HG03565 (cell line): ENCODE measurements around the gene TMEM225.
"Not testable (repeated sequence)": the region's sequence is repeated elsewhere in the genome, so short reads cannot be mapped to it uniquely, and the experiment has no call there.

Experiments
- ATAC-seq: cut with Tn5 transposase; IDR thresholded peaks from one replicate; pipeline ENCODE4 v1.9.1; 2021; ENCODE audit warnings: mild to moderate bottlenecking, moderate library complexity; ENCODE audit not compliant: unreplicated experiment

TMEM225 gene

DNA sequence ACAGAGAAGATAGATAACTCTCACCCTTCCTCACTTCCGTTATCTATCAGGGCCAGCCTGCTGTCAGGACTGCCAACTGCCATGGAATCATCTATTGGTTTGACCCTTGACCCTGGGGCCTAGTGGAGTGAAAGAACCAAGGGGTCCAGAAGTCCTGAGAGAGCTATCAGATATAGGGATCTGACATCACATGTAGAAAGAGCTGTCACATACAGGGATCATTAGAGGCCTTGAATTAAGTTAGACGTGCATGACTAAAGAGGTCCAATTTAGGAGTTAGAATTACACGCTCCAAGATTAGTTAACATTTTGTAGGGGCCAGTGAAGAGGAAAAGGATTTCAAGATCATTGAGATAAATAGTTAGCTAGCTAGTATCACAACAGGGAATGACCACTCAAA is at the start of gene TMEM225:
Gene TMEM225, minus strand, starts transcription at position 101 of the 400 bp plus-strand sequence. CDS start 245 bp downstream, outside the sequence.
- ATAC-seq = no peak

DNA sequence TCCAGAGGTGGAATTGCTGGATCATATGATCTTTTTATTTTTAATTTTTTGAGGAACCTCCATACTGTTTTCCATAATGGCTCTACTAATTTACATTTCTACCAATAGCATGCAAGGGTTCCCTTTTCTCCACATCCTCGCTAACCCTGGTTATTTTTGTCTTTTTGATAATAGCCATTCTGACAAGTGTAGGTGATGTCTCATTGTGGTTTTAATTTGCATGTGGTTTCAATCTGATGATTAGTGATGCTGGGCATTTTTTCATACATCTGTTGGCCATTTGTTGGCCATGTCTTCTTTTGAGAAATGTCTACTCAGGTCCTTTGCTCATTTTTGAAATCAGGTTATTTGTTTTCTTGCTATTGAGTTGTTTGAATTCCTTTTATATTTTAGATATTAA is 38.6 kb upstream of the TMEM225 start:
- no peak for ATAC-seq

GRCh38 chr11:123920943-123921342 is 35.5 kb upstream of the TMEM225 start:
- no peak for ATAC-seq

DNA sequence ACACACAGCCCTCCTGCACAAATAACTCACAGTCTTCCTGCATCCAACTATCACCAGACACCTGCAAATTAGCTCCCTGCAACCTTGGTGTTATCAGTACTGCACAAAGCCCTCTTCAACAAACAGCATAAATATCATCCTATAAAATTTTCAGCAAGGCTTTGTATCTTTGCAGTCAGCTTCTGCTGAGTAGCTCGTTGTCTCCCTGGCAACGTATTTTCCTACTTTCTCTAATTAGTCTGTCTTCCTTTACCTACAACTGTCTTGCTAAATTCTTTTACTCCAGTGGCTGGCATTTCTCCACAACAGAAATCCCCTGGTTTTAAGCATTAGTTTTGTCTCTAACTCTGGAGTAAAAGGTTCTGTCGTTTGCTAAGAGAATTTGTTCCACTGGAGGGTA is 20.4 kb upstream of the TMEM225 start:
- ATAC-seq = no peak

GRCh38 chr11:123904932-123905331 is 19.5 kb upstream of the TMEM225 start:
- no peak for ATAC-seq

- ATAC-seq = peak; percentile 95
Measured at GRCh38 chr11:123903932-123904331, 18.5 kb upstream of the TMEM225 start.

DNA sequence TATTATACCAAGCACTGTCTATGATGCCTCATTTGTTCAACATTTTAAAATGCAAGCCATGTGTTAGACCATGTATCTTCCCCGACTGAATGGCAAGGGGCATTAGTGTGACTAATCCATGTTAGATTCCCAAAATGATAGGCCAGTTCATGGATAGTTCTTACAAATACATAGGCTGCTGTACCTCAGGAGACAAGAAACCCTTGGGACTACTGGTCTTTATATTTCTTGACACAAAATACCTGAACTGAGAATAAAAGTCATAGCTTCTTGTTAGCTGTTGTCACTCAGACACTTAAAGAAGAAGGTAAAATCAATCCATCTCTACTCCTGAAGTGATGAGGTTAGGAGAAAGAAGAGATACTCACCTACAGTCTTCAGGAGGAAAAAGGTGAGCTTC is 16.4 kb upstream of the TMEM225 start, which contains the start of gene OR8D4:
Gene OR8D4, plus strand, starts transcription at position 301 of the 400 bp plus-strand sequence. CDS start 4,265 bp downstream, outside the sequence.
- ATAC-seq = no peak

- no peak for ATAC-seq
Measured at GRCh38 chr11:123899792-123900191, 14.3 kb upstream of the TMEM225 start.

- ATAC-seq = no peak
Measured at GRCh38 chr11:123892031-123892430, 6.6 kb upstream of the TMEM225 start.

DNA sequence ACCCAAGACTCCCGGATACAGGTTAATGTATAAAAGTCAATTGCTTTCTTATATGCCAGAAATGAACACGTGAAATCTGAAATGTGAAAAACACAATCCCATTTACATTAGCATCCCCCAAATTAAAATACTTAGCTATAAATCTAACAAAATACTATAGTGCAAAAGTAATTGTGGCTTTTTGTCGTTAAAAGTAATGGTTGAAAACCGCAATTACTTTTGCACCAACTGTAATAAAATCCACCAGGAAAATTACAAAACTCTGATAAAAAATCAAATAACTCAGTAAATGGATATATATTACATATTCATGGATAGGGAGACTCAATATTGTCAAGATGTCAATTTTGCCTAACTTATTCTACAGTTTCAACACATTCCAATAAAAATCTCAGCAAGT is 4.6 kb downstream of the TMEM225 start:
- no peak for ATAC-seq

DNA sequence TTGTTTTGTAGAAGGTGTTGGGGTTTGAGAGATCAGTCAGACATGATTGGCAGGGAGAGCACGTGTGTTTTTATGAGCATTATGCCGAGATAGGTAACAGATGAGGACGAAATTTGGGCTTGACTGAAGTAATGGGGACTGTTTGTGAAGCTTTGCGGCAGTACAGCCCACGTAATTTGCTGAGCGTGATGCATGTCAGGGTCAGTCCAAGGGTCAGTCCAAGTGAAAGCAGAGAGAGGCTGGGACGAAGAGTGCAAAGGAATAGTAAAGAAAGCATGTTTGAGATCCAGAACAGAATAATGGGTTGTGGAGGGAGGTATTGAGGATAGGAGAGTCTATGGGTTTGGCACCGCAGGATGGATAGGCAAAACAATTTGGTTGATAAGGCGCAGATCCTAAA is 17.7 kb downstream of the TMEM225 start:
- not testable (repeated sequence) for ATAC-seq

GRCh38 chr11:123865293-123865692 is 20.2 kb downstream of the TMEM225 start:
- not testable (repeated sequence) for ATAC-seq

DNA sequence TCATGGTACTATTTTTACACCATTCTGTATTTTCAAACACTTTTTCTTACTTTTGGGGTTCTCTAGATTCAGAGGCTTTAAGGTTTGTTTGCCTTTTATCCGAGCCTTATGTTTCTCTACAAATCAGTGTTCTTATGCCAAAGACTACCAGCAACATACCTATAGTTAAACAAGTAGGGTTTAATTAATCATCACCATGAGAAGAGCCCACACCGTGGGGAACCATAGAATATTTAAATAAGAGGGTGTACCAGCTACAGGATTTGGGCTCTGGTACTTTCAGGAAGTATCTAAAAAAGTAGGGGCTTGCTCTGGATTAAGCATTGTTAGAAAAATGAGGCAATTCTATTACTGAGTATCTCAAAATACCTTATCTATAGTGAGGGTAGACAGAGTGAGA is 25.7 kb downstream of the TMEM225 start:
- ATAC-seq = no peak

GRCh38 chr11:123856444-123856843 is 29.0 kb downstream of the TMEM225 start:
- ATAC-seq = no peak

DNA sequence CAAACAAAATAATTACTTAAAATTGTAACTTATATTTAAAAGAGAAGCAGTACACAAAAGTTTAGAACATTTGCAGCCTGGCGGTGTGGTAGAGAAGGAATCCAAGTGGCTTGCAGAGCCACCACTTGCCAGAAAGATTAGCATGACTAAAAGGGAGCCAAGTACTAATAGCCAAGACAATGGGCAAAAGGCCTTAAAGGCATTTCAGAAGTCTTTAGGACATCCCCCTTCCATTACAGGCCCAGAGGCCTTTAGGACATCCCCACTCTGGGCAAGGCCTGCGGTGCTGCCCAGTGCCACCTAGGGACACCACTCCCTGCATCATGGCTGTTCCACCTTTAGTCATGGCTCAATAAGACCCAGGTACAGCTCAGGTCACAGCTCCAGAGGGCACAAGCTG is 32.4 kb downstream of the TMEM225 start:
- ATAC-seq = no peak

GRCh38 chr11:123852321-123852720 is 33.1 kb downstream of the TMEM225 start:
- ATAC-seq = no peak

- no peak for ATAC-seq
Measured at GRCh38 chr11:123851110-123851509, 34.4 kb downstream of the TMEM225 start.

DNA sequence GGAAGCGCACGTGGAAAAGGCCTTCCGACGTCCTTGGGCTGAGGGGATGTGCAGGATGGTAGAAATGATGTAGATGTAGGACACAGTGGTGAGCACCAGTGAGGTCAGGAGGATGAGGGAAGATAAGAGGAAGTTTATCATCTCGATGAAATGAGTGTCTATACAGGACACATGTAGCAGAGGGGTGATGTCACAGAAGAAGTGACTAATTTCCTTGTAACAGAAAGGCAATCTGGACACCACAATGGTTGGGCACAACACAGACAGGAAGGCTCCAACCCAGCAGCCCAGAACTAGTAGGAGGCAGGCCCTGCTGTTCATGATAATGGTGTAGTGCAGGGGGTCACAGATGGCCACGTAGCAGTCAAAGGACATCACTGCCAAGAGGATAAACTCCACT is 44.3 kb downstream of the TMEM225 start:
- ATAC-seq = no peak

DNA sequence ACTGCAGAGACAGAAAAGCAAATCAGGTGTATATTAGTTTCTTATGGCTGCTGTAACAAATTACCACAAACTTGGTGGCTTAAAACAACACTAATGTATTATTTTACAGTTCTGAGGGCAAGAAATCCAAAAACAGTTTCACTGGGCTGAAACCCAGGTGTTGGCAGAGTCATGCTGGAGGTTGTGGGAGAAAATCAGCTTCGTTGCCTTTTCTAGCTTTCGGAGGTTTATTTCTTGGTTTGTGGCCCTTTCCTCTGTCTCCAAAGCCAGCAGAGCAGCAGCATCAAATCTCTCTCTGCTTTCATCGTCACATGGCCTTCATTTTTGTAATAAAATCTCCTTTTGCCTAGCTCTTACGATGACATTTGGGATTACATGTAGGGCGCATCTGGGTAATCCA is 46.3 kb downstream of the TMEM225 start:
- no peak for ATAC-seq

GRCh38 chr11:123838659-123839058 is 46.8 kb downstream of the TMEM225 start:
- no peak for ATAC-seq

- ATAC-seq = no peak
Measured at GRCh38 chr11:123838199-123838598, 47.3 kb downstream of the TMEM225 start.

DNA sequence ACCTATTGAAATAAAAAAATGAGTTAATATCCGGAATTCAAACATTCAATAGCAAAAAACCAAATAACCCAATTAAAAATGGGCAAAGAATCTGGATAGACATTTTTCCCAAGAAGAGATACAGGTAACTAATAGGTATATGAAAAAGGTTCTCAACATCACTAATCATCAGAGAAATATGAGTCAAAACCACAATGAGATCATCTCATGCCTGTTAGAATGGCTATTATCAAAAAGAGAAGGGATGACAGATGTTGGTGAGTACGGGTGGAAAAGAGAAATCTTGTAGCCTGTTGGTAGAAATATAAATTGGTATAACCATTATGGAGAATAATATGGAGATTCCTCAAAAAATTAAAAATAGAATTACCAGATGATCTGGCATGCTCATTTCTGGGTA is 52.4 kb downstream of the TMEM225 start:
- ATAC-seq = no peak
